Measurements from ENCODE around the gene SLC7A4.
"Not testable (repeated sequence)": the region's sequence is repeated elsewhere in the genome, so short reads cannot be mapped to it uniquely, and the experiment has no call there.

The SLC7A4 gene

GRCh38 chr22:21018314-21018713 lies 14.0 kb downstream of the SLC7A4 start:
- no peak for DNase-seq

DNA sequence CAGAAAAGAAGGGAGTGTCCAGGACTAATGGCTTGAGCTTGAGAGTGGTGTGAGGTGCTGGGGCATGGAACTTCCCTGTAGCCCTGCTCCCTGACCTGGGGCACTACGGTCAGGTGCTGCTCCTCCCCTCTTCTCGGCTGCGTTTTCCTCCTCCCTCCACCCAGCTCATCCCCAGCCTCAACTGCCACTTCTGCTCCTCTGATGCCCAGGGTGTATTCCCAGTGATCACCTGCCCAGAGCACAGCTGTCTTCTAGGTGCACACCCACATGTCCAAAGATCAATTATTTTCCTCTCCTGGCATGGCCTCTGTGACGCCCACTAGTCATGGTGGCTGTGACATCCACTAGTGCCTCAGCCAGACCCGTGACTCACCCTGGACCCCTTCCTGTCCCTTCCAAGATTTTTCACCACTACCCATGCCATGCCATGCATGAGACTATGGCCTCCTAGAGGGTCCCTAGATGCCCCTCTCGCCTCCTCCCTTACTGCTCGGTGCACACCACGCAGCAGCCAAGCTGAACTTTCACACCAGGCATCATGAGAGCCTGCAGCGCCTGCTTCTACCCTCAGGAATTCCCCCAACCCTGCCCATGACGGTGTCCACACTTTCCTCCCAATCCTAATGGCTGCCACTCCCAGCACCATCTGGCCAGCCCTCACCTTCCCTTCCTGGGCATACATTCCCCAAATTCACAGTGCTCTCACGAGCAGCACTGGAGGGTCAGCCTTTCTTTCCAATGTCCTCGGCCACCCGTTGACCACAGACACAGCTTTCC lies 15.5 kb downstream of the SLC7A4 start:
- no peak for DNase-seq

GRCh38 chr22:21015466-21016006 lies 16.8 kb downstream of the SLC7A4 start:
- no peak for DNase-seq

GRCh38 chr22:21014726-21015465 lies 17.5 kb downstream of the SLC7A4 start, which contains the start of gene P2RX6:
Gene P2RX6, plus strand, starts transcription at chr22:21015165. Its CDS starts 10 bp downstream, at chr22:21015175.
- no peak for DNase-seq

DNA sequence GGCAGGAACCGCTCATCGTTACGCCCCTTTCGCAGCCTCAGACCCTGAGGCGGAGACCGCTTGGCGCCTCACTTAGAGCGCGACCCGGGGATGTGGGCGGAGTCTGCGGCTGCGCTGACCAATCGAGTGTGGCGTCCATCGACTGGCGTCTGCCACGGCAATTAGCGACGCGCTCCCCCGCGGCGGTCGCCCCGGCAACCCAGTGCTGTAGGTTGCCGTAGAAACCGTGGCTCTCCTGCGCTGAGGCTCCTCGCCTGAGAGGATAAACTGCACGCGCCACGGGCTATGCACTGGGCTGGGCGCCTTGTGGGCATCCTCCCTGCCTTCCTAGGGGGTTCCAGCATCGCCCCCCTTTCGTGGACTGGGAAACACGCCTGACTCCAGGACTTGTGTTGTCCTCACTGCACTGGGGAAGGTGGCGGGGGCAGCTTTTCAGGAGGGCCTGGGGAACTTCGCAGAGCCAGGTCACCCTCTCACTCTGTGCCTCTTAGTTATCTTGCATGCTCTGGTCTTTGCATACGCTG lies 18.1 kb downstream of the SLC7A4 start:
- peak; percentile 91 for DNase-seq

GRCh38 chr22:21013657-21014201 lies 18.6 kb downstream of the SLC7A4 start:
- DNase-seq: no peak

GRCh38 chr22:21012446-21013407 lies 19.6 kb downstream of the SLC7A4 start:
- DNase-seq: no peak

DNA sequence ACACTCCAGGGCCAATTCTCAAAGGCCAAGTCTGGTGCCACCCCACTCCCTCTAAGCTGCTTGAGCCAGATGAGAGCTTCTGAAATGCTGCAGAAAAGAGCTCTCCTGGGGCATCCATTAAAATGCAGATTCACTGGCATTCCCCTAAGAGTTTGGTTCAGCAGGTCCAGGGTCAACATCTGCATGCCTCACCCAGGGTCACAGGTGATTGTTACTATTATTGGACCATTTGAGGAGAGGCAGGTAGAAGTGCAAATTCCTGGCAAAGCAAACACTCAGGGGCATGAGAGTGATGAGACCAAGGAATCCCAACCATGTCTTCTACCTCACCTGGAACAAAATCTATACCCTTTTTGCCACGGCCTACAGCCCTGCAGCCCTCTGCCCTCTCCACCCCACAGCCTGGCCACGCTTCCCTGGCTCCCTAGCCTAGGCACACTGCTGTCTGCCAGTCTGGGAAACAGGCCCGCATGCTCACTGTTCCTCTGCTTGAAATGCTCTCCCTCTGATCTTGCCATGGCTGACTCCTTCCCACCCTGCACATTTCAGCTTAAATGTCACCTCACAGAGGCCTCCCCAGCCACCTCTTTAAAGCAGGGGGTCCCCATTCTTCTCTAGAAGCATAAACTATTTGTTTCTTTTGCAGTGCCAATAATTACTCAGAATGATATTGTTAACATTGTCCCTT lies 21.8 kb downstream of the SLC7A4 start:
- DNase-seq: no peak

- DNase-seq: no peak
These were observed 22.5 kb downstream of the SLC7A4 start for GRCh38 chr22:21009638-21010425.

- DNase-seq: not testable (repeated sequence)
These were observed 23.2 kb downstream of the SLC7A4 start for GRCh38 chr22:21009208-21009607.

GRCh38 chr22:21003782-21004181 lies 28.6 kb downstream of the SLC7A4 start:
- DNase-seq: no peak

DNA sequence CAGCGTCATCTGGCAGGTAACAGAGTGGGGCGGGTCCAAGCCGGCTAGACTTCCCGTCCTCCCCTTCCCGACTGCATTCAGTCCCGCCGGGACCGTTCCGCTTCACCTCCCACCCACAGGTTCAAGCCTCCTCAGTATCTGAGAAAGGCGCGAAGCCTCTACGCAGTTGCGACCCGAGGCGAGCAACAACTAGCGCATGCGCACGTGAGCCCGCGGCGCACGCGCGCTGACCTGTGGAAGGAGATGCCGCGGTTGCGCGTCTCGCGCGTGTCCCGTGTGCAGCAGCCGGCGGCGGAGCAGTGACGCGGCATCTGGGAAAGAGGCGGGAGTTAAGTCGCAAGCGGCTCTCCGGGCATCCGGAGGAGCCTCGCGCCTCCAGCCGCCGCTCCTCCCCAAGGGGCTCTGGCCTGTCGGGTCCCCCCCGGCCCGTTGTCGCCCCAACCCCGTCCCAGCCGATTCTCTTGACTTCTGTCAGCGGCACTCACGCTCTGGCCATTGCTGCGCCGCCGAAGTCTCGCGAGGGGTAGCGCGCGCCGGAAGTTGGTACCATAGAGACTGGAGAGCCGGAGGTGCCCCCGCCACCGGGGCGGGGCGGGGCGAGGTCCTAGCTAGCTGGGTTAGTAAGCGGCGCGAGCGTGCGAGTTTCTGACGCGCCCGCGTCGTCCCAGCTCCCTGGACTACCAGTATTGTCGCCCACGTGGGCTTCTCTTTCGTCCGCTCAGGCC lies 30.6 kb downstream of the SLC7A4 start, which contains the start of gene THAP7:
Gene THAP7 (minus strand): TSS at position 518 of the 725 bp plus-strand sequence. CDS start 207 bp downstream, at position 311.
- peak; percentile 98 for DNase-seq

- DNase-seq: no peak
These were observed 31.3 kb downstream of the SLC7A4 start for GRCh38 chr22:21000987-21001600.

DNA sequence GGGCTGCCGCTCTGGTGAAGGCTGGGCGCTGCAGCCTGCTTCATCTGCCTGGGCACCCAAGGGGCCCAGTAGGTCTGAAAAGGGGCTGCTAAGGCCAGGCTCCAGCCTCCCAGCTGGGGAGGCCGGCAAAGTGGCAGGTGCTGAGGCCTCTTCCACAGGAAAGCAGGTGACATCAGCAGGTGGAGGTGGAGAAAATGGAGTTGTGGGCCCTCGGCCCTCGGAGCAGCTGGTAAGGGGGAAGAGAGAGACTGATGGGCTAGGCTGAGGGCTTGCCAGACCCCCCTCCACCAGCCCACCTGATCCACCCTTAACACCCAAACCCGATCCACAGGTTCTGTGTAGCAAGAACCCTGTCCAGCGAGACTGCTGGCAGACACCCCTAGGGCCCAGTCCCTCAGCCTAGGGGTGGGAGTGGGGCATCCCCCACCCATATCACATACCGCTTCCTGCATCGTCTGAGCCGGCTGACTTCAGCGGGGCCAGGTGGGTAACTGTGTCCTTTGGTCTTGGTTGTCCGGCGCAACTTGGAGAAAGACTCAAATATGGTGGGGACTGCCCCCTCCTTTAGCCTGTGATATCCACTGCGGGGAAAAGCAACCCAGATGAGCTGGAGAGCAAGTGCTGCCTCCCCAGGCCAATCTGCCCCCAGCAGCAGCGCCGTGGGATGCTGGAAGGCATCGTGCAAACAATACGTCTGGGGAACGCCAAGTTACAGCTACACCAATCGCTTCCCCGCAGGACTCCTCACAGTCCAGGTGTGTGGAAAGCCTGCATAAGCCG lies 32.0 kb downstream of the SLC7A4 start:
- no peak for DNase-seq

- DNase-seq: no peak
These were observed 32.8 kb downstream of the SLC7A4 start for GRCh38 chr22:20999350-21000206.

GRCh38 chr22:20998411-20999336 lies 33.7 kb downstream of the SLC7A4 start:
- no peak for DNase-seq

Measured in activated CD4-positive, alpha-beta T cell treated with anti-CD3 and anti-CD28 coated beads, Interleukin-10, Interleukin-2, amounts not matched to agents 100 ng/mL and 50 ng/mL, durations not matched to agents 16 hours and 8 hours (primary cell).